ENCODE results near the gene DCC. TPM values are rescaled to one million over a fixed set of nuclear protein-coding genes. Genes with fewer than 3 reads are reported as not detected.

The DCC gene
- total RNA-seq, 1 experiment from 2014 or later, result not detected

DNA sequence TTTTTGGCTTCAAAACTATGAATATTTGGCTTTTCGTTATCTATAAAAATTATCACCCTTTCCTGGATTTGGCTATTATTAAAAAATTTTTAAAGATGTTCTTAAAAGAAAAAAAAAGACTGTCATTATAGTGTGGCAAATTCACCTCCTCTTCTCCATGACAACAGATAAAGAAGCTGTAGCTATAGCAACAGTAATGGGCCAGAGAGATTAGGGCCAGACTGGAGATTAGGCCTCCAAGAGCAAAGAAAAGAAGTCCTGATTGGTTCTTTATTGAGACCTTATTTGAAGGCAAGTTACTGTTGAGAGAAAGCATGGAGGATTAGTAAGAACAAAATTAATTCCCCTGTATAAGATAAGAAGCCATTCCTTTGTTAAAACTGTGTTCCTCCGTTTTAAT lies 812.5 kb downstream of the DCC start:
- no peak overlapping the region for H3K27ac ChIP-seq (ENCODE audit: low read depth, low read length)
- H3K4me2 ChIP-seq (ENCODE audit: low read length), result no peak overlapping the region
- peaks cover 3 to 22% of the 10 kb centered on the region in 2 experiments; a peak in 2 of 4 replicates for H3K9me3 ChIP-seq (ENCODE audit: control insufficient read depth in 1 of 2, insufficient read depth in 1 of 2, low read depth in 1 of 2, low read length in 2 of 2)
- ATAC-seq (no peak), DNase-seq (ENCODE audit: low read depth, low spot score) (no peak)
- H3K4me1 ChIP-seq (ENCODE audit: control insufficient read depth in 1 of 2, insufficient read depth in 2 of 2, low read length in 2 of 2), result no peaks in the 10 kb centered on the region
- TF ChIP-seq YY1 (IDR thresholded peaks at IDR 0.05; ENCODE audit: extremely low read depth, insufficient replicate concordance, low read depth, low read length) (no peak), SIN3A (IDR thresholded peaks at IDR 0.05; ENCODE audit: low read depth) (no peak), CBX3 (IDR thresholded peaks at IDR 0.05; ENCODE audit: low read depth) (no peak), RAD21 (IDR thresholded peaks at IDR 0.05; ENCODE audit: low read depth) (no peak)
- no peaks in the 10 kb centered on the region for H4K20me1 ChIP-seq (ENCODE audit: insufficient read depth)
- H3K79me2 ChIP-seq (ENCODE audit: insufficient read depth, low read length), result no peaks in the 10 kb centered on the region
- intact Hi-C loops (cut with micrococcal nuclease), result no loop called here
- no peaks in the 10 kb centered on the region for H3K27me3 ChIP-seq (ENCODE audit: insufficient read depth, low read length)
- no TSS peak for BruUV-seq (replicated peaks)
- ChIA-PET CTCF (no interaction called here), POLR2A (no interaction called here), RAD21 (ENCODE audit: low non-redundant PET in 1 of 2, low total read pairs in 2 of 2, uncharacterized antibody in 2 of 2, unreplicated experiment in 2 of 2) (no interaction called here)
- H2AFZ ChIP-seq (ENCODE audit: low read depth, low read length, poor library complexity, severe bottlenecking), result no peak overlapping the region
- H3K36me3 ChIP-seq (ENCODE audit: control insufficient read depth in 1 of 2, insufficient read depth in 2 of 2, low read length in 2 of 2), result no peaks in the 10 kb centered on the region
- H3K4me3 ChIP-seq (replicated peaks in 1 of 2; ENCODE audit: low read depth in 1 of 2, low read length in 2 of 2), result no peak overlapping the region
- H3K9ac ChIP-seq (ENCODE audit: low read length), result no peak overlapping the region
- H3K9me2 ChIP-seq (ENCODE audit: insufficient read depth), result no peaks in the 10 kb centered on the region

DNA sequence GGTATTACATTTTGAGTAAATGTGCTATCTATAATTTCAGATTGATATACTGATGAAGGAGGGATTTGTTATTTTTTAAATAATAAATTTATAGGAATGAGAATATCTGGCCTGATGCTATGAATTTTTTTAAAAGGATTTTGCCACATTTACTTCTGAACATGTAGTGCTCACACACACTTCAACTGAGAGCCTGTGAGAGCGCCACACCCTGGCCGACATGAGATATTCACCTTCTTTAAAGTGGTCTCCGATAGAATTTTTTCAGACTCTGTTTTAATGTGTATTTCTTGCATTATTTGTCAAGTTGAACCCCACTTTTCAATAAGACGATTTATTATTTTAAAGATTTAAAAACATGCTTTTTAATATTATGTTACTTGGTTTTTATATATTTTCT lies 813.3 kb downstream of the DCC start:
- no peaks in the 10 kb centered on the region for H3K79me2 ChIP-seq (ENCODE audit: insufficient read depth, low read length)
- no peaks in the 10 kb centered on the region for H4K20me1 ChIP-seq (ENCODE audit: insufficient read depth)
- no TSS peak for BruUV-seq (replicated peaks)
- ChIA-PET CTCF (no interaction called here), RAD21 (ENCODE audit: low non-redundant PET in 1 of 2, low total read pairs in 2 of 2, uncharacterized antibody in 2 of 2, unreplicated experiment in 2 of 2) (no interaction called here), POLR2A (no interaction called here)
- H2AFZ ChIP-seq (ENCODE audit: low read depth, low read length, poor library complexity, severe bottlenecking), result no peak overlapping the region
- intact Hi-C loops (cut with micrococcal nuclease), result no loop called here
- H3K4me3 ChIP-seq (replicated peaks in 1 of 2; ENCODE audit: low read depth in 1 of 2, low read length in 2 of 2), result no peak overlapping the region
- no peaks in the 10 kb centered on the region for H3K27me3 ChIP-seq (ENCODE audit: insufficient read depth, low read length)
- H3K9me3 ChIP-seq (ENCODE audit: control insufficient read depth in 1 of 2, insufficient read depth in 1 of 2, low read depth in 1 of 2, low read length in 2 of 2), result peaks cover 3 to 22% of the 10 kb centered on the region in 2 experiments; a peak in 2 of 4 replicates
- ATAC-seq (no peak), DNase-seq (ENCODE audit: low read depth, low spot score) (no peak)
- H3K4me1 ChIP-seq (ENCODE audit: control insufficient read depth in 1 of 2, insufficient read depth in 2 of 2, low read length in 2 of 2), result no peaks in the 10 kb centered on the region
- H3K4me2 ChIP-seq (ENCODE audit: low read length), result no peak overlapping the region
- no peaks in the 10 kb centered on the region for H3K9me2 ChIP-seq (ENCODE audit: insufficient read depth)
- TF ChIP-seq YY1 (IDR thresholded peaks at IDR 0.05; ENCODE audit: extremely low read depth, insufficient replicate concordance, low read depth, low read length), result no peak
- TF ChIP-seq SP1 (IDR thresholded peaks at IDR 0.05; ENCODE audit: low read depth), result no peak
- no peak for TF ChIP-seq CBX3 (IDR thresholded peaks at IDR 0.05; ENCODE audit: low read depth)
- TF ChIP-seq, protein P1, sequence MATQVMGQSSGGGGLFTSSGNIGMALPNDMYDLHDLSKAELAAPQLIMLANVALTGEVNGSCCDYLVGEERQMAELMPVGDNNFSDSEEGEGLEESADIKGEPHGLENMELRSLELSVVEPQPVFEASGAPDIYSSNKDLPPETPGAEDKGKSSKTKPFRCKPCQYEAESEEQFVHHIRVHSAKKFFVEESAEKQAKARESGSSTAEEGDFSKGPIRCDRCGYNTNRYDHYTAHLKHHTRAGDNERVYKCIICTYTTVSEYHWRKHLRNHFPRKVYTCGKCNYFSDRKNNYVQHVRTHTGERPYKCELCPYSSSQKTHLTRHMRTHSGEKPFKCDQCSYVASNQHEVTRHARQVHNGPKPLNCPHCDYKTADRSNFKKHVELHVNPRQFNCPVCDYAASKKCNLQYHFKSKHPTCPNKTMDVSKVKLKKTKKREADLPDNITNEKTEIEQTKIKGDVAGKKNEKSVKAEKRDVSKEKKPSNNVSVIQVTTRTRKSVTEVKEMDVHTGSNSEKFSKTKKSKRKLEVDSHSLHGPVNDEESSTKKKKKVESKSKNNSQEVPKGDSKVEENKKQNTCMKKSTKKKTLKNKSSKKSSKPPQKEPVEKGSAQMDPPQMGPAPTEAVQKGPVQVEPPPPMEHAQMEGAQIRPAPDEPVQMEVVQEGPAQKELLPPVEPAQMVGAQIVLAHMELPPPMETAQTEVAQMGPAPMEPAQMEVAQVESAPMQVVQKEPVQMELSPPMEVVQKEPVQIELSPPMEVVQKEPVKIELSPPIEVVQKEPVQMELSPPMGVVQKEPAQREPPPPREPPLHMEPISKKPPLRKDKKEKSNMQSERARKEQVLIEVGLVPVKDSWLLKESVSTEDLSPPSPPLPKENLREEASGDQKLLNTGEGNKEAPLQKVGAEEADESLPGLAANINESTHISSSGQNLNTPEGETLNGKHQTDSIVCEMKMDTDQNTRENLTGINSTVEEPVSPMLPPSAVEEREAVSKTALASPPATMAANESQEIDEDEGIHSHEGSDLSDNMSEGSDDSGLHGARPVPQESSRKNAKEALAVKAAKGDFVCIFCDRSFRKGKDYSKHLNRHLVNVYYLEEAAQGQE (IDR thresholded peaks at IDR 0.05; ENCODE audit: low read depth), result no peak
- no peak for TF ChIP-seq ZNF274 (IDR thresholded peaks at IDR 0.05; ENCODE audit: low read depth, low read length)
- TF ChIP-seq, protein P2, sequence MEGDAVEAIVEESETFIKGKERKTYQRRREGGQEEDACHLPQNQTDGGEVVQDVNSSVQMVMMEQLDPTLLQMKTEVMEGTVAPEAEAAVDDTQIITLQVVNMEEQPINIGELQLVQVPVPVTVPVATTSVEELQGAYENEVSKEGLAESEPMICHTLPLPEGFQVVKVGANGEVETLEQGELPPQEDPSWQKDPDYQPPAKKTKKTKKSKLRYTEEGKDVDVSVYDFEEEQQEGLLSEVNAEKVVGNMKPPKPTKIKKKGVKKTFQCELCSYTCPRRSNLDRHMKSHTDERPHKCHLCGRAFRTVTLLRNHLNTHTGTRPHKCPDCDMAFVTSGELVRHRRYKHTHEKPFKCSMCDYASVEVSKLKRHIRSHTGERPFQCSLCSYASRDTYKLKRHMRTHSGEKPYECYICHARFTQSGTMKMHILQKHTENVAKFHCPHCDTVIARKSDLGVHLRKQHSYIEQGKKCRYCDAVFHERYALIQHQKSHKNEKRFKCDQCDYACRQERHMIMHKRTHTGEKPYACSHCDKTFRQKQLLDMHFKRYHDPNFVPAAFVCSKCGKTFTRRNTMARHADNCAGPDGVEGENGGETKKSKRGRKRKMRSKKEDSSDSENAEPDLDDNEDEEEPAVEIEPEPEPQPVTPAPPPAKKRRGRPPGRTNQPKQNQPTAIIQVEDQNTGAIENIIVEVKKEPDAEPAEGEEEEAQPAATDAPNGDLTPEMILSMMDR (IDR thresholded peaks at IDR 0.05 in 2 of 3, conservative IDR thresholded peaks at IDR 0.05 in 1 of 3; ENCODE audit: borderline replicate concordance in 1 of 3, insufficient read depth in 1 of 3, low read depth in 2 of 3, low read length in 2 of 3), result peak in 1 of 3 experiments; percentile 25; a peak in 1 of 6 replicates
- TF ChIP-seq SRF (IDR thresholded peaks at IDR 0.05; ENCODE audit: low read depth), result no peak
- TF ChIP-seq ZFX (IDR thresholded peaks at IDR 0.05), result no peak
- H3K9ac ChIP-seq (ENCODE audit: low read length), result no peak overlapping the region
- H3K36me3 ChIP-seq (ENCODE audit: control insufficient read depth in 1 of 2, insufficient read depth in 2 of 2, low read length in 2 of 2), result no peaks in the 10 kb centered on the region
- H3K27ac ChIP-seq (ENCODE audit: low read depth, low read length), result no peak overlapping the region

All from HCT116 (cell line).